GM19035 (cell line): ENCODE data around the gene MDM4.
A peak's percentile ranks its signal among the peaks of the same experiment; 100 is the strongest.

Experiments
- ATAC-seq: cut with Tn5 transposase; IDR thresholded peaks from one replicate; pipeline ENCODE4 v1.9.1; 2021; ENCODE audit not compliant: unreplicated experiment

The MDM4 gene

DNA sequence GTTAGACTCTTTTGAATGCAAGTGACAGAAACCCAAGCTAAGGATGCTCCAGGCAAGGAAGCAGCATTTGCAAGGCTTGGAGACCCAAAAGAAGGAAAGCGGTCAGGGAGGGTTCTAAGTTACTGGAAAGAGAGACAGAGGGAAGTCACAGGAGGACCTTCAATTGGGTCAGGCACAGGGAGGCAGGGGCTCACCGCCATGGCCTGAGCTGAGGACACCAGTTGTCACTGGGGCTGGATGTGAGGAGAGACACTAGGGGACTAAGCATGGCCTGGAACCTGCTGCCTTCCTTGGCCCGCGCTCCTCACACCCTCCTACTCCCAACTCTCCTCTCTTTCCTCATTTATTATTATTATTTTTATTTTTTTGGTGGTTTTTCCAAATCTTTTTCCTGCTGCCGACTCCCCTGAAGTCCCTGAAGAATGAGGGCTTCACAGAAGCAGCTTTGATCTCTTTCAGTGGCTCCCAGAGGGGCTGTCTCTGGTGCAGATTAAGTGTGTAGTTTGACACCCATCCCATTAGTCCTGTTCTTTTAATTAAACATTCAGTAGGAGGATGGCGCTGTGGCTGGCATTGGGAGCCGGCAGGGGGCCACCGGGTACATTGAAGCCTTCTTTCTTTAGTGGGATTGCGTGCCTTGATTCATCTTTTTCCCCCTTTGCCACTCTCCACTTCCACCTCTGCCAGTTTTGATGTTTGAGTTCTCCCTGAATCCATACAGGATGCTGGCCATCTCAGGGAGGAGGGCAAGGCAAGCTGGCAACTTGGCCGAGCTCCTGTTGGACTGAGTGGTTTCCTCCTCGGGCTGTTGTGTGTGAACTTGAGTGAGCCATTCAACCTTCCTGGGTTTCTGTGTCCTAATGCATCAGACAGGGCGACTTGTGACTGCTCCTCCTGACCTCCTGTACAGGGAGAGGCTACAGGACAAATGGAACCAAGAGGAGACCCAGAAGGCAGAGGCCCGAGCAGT lies 59.3 kb downstream of the MDM4 start:
- no peak for ATAC-seq

GRCh38 chr1:204576422-204576821 lies 60.2 kb downstream of the MDM4 start:
- no peak for ATAC-seq

- no peak for ATAC-seq
Measured at GRCh38 chr1:204577794-204578478, 61.7 kb downstream of the MDM4 start.

GRCh38 chr1:204578867-204579664 lies 62.9 kb downstream of the MDM4 start:
- ATAC-seq: peak; percentile 71

DNA sequence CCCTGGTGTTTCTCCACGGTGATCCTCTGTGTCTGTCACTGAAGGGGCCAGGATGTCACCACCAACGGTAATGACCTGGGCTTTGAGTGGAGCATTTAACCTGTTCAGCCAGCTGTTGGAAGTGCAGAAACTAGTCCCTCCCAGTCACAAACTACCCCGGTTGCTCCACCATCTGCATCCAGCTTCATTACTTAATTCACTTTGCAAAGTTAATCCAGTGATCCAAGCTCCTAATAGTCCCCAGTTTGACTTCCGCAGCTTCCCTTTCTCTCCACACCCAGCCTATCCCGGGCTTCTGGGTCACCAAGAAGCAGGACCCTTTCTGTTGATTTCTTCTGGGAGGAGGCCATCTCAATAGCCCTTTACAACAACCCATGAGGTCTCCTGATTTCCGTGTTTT lies 63.5 kb downstream of the MDM4 start:
- ATAC-seq: no peak

DNA sequence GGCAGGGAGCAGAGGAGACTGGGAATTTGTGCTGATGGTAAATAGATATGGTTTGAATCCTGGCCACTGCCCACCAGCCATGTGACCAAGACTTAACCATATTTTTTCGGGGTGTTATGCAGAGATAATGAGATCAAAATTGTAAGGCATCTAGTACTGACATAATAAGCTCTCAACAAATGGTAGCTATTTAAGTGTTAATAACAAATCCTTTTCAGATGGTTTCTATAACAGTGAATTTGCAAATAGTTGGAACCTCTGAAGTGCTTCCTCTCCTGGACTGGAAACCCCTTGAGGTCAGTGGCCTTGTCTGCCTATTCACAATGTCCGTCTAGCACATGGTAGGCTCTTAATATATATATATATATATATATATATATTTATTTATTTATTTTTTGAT lies 64.7 kb downstream of the MDM4 start:
- no peak for ATAC-seq

DNA sequence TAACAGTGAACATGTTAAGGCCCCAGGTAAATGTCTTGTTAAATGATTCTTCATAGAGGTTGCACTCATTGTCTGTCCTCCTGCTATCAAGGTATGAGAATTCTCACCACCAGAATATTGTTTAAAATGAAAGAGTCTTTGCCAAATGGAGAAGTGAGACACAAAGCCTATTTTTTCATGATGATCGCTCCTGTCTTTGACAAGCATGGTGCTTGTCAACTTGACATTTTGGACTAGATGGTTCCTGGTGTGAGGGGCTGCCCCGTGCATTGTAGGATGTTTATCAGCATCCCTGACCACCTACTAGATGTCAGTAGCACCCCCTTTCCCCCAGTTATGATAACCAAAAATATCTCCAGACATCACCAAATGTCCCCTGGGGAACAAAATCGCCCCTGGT lies 65.6 kb downstream of the MDM4 start:
- ATAC-seq: no peak

- no peak for ATAC-seq
Measured at GRCh38 chr1:204583909-204584632, 67.9 kb downstream of the MDM4 start.

GRCh38 chr1:204584699-204585372 lies 68.6 kb downstream of the MDM4 start:
- no peak for ATAC-seq

DNA sequence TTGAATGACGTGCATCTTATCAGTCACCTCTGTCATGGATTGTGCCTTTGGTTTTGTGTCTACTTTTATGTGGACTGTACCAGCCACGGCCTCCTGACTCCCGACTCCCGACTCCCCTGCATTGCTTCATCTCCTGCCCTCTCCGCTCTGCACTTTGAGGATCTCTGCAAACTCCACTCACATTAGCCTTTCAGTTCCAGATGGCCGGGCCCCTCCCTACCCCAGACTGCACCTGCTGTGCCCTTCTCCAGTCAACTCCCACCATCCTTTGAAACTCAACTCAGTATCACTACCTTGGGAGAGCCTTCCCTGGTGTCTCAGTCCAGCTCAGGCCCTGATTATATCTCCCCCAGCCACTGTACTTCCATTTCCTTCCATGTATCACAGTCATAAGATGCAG lies 71.4 kb downstream of the MDM4 start:
- no peak for ATAC-seq

DNA sequence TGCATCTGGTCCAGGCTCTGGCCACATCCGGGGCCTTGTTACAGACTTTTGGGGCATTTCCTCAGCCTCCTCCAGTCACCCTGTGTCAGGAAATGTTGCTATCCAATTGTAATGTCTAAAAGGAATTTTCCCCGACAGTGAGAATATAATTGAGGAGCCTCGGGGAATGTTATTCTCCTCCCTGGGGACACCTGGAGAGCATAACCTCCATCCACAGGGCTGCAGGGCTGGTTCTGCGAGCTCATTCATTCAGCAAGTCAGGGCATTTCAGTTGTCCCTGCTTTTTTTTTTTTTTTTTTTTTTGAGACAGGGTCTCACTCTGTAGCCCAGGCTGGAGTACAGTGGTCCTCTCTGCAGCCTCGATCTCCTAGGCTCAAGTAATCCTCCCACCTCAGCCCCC lies 72.6 kb downstream of the MDM4 start:
- ATAC-seq: no peak

GRCh38 chr1:204589409-204590038 lies 73.3 kb downstream of the MDM4 start:
- ATAC-seq: no peak

- ATAC-seq: no peak
Measured at GRCh38 chr1:204591473-204592090, 75.4 kb downstream of the MDM4 start.

DNA sequence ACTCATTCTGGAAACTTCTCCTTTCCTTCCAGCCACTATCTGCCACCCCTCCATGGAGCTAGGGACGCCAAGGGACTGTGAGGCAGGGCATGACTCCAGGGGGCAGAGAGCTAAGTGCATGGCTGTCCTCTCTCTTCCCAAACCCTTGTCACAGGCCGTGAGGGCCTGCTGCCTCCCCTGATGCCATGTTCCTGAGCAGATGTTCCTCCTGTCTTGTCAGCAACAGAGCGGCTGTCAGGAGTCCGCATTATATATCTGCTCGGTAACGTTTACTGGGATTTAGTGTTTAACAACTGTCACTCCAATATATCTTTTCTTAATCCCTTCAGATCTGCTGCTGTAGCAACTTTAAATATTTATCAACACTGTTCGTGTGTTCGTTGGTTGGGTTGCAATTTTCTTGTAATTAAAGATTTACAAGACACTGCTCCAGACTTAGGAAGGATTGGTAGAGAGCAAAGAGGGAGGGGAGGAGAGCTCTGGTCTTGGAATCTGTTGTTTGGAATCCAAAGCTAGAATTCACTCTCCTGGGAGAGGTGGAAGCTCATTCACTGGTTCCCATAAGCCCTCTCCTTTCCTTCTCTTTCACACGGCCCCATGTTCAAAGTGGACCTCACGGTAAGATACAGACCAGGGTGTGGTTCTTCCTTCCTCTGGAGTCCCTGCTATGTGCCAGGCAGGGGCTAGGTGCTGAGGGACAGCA lies 76.2 kb downstream of the MDM4 start:
- ATAC-seq: no peak

GRCh38 chr1:204598319-204598969 lies 82.2 kb downstream of the MDM4 start:
- no peak for ATAC-seq

- no peak for ATAC-seq
Measured at GRCh38 chr1:204599098-204599497, 82.9 kb downstream of the MDM4 start.

DNA sequence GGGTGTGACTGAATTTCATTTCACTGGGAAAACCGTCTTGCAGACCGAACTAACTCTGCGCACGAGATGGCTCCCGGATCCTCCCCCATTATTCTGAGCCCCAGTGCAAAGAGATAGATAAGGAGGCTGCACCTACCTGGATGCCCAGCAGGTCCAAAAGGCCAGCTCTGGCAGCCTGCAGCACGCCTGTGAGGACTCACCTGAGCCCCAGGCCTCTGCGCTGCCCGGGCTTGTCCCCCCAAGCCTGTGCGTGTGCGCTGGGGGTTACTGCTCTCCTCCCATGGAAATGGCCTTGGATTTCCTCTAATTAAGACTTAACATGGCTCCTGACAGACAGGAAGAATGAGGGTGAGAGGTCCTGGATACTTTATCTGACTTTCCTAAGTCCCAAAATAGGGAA lies 83.4 kb downstream of the MDM4 start:
- ATAC-seq: no peak

- ATAC-seq: no peak
Measured at GRCh38 chr1:204600203-204600602, 84.0 kb downstream of the MDM4 start.
